ENCODE data around the gene TRIM33.

TRIM33 gene
- 115 to 128 (median 119) reads per million in 4 donors for total RNA-seq

GRCh38 chr1:114511032-114511785 lies at the start of gene TRIM33:
Gene TRIM33, minus strand, starts transcription at chr1:114511203. Its CDS starts 127 bp downstream, at chr1:114511076.
- peak; percentile 78 to 96 (median 85) for DNase-seq

DNA sequence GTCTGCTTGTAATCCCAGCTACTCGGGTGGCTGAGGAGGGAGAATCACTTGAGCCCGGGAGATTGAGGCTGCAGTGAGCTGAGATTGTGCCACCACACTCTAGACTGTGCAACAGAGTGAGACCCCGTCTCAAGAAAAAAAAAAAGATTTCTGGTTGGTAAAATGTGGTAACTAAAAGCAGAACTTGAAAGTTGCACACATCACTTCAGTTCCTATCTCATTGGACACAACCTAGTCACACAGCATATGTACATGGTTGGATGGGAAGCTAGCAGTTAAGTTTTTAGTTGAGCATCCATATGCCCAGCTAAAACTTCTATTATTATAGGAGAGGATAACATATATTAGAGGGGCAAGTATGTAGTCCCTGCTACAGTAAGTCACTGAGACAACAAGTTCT lies 48.4 kb upstream of the TRIM33 start:
- no peak for DNase-seq

DNA sequence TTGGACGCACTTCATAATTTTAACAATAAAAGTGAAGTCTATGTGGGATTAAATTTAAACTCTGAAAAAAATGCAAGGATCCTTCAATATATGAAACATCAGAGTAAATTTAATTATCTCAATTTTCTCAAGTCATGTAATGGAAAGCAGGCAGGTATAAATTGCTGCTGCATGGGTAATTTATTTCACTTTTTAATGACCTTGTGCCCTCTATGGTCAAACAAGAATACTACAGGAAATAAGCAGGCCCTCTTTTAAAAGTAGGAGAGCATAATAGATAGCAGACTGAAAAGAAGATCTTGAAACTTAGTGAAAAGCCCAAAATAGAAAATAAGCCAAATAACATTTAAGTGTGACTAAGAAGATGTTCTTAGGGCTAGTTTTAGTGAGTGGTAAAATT lies 47.5 kb upstream of the TRIM33 start:
- DNase-seq, result peak in 1 of 5 donors; percentile 6

DNA sequence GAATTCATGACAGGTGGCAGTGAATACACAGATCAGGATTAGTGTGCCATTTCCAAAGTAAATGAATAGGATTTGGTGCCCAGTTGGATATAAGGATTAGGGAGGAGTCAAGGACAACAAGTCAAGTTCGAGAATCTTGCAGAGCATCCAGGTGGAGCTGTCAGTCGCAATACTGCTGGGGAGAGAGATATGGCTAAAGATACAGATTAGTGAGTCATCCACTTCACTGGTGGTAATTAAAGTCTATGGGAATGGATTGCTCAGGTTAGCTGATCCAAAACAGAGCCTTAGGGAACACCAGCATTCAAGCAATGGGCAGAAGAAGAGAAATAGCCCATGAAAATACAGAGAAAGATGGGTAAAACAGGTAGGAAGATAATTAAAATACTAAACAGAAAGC lies 43.6 kb upstream of the TRIM33 start:
- no peak for DNase-seq

- no peak for DNase-seq
Observed at GRCh38 chr1:114552106-114552639, 41.2 kb upstream of the TRIM33 start.

DNA sequence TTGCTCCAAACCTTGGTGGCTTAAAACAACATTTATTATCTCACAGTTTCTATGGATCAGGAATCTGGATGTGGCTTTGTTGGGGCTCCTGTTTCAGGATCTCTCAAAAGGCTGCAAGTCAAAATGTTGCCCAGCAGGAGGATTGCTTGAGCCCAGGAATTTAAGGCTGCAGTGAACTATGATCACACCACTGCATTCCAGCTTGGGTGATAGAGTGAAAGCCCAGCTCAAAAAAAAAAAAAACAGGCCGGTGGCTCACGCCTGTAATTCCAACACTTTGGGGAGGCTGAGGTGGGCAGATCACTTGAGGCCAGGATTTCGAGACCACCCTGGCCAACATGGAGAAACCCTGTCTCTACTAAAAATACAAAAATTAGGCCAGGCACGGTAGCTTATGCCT lies 40.4 kb upstream of the TRIM33 start:
- no peak for DNase-seq

GRCh38 chr1:114550336-114550735 lies 39.3 kb upstream of the TRIM33 start:
- DNase-seq, result no peak

DNA sequence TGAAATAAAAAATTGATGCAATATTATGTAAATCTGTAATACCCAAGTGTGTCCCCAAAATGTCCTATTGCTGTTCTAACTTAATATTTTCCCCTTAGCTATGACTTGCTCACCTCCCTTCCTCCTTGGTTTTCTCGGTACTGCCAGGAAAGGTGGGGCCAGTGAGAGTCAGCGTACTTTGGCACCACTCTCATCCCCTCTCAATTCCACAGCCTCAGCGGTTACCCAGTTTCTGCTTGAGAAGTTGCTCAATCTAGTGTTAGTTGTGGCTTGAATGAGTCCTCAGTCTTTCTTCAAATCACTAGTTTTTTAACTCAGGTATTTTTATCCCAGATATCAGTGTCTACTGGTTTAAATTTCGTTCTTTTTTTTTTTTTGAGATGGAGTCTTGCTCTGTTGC lies 38.1 kb upstream of the TRIM33 start:
- no peak for DNase-seq

DNA sequence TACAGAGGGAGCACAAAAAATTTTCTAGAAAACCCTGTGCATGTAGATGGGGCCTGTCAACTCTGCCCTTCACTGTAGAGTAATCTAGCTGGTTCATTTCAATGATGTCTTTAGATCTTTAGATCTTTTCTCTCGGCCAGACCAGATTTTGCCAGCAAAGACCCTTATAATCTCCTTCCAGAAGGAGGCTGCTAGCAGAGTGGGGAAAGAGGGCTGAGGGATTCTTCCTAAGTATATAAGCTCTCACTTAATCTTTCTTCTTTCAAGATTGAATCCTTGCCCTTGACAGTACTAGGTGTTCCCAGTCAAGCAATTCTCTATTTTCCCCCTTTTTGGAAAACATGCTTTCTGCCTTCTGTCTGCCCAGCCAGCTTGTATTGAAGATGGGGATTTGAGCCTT lies 36.1 kb upstream of the TRIM33 start:
- no peak for DNase-seq

DNA sequence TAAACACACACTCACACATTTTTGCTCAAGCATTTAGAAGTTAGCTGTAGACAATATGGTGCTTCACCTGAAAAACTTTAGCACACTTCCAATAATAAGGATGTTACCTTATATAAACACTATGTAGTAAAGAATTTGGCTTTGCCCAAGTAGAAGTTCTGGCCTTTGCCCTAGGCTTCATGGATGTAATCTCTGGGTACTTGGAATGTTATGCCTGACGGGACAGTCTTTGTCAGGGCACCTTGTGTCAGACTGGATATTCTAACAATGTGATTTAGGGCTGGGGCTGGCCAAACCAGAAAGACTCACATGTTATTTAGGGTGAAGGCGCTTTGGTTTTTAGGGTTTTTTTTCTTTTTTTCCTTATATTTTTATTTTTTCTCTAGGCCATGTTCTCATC lies 34.8 kb upstream of the TRIM33 start:
- no peak for DNase-seq

- DNase-seq, result no peak
Observed at GRCh38 chr1:114545315-114545714, 34.3 kb upstream of the TRIM33 start.

DNA sequence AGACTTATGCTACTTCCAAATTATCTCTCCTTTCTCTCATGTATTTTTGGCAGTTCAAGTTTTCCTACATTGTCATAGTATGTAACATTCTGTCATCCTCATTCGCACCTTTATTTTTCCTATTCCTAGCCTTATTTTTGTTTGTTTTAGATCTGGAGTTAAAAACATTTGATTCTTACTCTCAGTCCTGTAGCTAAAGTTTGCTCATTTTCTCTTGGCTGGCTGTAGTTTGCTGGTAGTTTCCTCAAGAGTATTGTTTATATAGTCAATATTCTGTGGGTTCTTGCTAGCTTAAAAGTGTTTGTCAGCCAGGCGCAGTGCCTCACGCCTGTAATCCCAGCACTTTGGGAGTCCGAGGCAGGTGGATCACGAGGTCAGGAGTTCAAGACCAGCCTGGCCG lies 29.8 kb upstream of the TRIM33 start:
- no peak for DNase-seq

- DNase-seq, result no peak
Observed at GRCh38 chr1:114540272-114540671, 29.3 kb upstream of the TRIM33 start.

GRCh38 chr1:114536043-114536442 lies 25.0 kb upstream of the TRIM33 start:
- DNase-seq, result no peak

GRCh38 chr1:114535401-114535800 lies 24.4 kb upstream of the TRIM33 start:
- DNase-seq, result no peak

DNA sequence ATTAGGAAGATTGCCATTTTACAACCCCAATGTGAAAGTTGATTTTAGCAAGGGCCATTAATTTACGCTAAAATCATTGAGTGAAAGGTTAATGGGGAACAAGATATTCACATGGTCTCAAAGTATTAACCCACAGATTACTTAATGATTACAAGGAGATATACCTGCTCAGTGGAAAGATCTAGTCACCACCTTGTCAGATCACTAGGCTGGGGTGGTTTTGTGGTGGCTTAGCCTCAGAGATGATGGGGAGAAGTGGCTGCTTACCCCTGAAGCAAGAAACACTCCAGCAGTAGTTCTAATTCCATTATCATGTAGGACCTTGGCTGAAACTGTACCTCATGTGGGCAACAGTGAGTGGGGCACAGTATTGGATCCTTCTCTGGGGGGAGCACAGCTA lies 20.1 kb upstream of the TRIM33 start:
- DNase-seq, result no peak

GRCh38 chr1:114530224-114530623 lies 19.2 kb upstream of the TRIM33 start:
- DNase-seq, result no peak

DNA sequence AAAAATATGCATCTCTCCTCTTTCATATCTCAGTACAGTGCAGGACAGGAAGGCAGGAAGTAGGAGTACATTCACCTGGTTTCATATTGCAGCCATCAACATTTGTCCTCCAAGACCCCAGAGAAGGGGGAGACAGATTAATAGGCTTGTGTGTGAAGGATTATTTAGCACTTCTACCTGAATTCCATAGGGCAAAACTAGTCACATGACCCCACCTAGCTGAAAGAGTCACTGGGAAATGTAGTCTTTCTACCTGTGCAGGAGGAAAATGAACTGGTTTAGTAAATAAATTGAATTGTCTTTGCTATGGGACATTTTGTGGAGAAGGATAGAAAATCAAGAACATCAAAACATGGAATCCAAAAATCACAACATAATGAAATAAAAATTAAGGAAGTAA lies 13.9 kb upstream of the TRIM33 start:
- DNase-seq, result no peak

DNA sequence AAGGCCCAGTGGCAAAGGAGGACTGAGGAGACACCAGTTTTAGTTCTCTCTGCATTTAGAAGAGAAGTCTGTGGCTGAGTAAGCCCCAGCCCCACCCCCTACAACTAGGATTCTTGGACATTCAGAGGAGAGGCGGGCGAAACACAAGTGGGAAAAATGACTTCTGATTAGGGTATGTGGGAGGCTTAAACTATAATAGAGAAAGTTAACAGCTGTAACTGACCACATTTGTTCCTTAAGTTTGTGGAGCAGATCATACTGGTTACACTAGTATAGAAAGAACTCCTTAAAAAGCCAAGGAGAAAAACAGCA lies 11.2 kb upstream of the TRIM33 start:
- no peak for DNase-seq

DNA sequence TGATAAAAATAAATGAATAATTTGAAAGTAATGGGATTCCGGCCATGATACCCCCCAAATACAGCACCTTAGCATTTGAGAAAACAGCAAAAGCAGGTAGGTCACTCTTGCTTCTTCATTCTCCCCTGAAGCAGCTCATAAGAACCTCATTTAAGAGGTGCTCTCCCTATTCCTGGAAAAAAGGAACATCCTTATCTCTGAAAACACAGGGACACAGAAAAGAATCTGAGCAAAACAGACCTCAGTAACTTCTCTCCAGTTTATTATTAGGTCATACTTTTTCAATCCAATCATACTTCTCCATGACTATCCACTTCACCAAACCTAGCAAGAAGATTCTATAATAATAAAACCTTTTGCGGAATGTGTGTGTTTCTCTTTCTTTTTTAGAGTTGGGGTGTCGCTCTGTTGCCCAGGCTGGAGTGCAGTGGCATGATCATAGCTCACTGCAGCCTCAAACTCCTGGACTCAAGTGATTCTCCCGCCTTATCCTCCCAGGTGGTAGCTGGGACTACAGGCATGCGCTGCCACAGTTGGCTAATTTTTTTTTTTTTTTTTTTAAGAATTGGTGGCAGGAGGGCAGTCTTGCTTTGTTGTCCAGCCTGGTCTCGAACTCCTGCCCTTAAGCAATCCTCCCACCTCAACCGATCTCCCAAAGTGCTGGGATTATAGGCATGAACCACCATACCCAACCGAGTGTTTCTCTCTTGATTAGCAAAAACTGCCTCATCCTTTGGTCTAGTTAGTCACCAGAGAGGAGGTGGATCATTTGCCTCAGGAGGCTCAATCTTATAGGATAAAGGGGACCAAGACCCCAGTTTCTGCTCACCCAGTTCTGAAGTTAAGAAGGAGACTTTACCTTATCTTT lies 10.6 kb upstream of the TRIM33 start:
- DNase-seq, result no peak

DNA sequence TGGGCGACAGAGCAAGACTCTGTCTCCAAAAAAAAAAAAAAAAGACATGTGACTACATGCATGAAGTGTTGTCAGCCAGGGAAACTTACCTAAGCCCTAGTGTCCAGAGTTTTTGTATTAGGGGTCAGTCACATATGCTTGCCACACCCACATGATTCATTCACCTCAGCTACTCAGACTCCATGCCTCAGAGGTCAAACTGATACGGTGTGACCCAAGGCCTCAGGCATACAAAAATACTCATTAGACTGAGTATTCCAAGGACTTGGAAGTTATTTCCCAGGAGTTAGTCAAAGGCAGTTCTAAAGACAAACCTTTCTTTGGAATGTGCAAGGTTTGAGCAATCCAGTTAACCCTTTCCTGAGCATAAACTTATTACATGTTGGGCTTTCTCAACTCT lies 6.3 kb upstream of the TRIM33 start:
- no peak for DNase-seq

GRCh38 chr1:114512595-114513280 lies 1.7 kb upstream of the TRIM33 start:
- no peak for DNase-seq

DNA sequence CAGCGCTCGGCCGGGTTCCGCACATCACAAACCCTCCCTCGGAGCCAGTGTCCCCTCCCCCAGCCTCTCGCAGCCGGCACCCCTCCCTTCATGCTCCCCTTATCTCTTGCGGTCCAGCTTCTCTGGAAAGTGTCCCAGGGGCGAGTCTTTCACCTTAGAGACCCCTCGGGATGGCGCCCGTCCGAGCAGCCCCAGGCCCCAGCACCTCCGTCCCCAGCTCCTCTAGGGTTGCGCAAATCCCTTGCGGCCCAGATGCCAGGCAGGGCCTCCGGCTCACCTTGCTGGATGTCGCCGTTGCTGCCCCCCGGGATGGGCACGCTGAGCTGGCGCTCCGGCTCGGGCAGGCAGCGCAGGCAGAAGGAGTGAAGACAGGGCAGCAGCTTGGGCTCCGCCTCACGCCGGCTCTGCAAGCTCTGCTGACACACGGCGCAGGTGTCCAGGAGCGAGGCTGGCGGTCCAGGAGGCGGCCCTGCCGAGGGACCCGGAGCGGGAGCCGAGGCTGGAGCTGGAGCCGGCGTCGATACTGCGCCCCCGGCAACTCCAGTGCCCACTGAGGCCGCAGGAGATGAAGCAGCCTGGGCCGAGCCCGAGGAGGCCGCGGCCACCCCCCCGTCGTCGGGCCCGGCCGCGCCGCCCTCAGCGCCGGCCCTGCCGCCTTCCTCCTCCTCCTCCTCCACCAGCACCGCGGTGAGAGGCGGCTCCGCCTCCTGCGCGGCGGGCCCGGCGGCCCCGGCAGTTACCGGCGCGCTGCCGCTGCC lies 550 bp downstream of the TRIM33 start:
- peak in 3 of 5 donors; percentile 27 to 44 (median 27) for DNase-seq
